ENCODE results near the gene TRAPPC6A. TPM values are rescaled to one million over a fixed set of nuclear protein-coding genes. Genes with fewer than 3 reads are reported as not detected.

The TRAPPC6A gene
- total and polyA plus RNA-seq, 7 experiments from 2014 or later, result 44.6 to 174 (median 55.1) TPM

- CTCF ChIA-PET, result no interaction called here
Observed at GRCh38 chr19:45142726-45143110, 35.3 kb downstream of the TRAPPC6A start.

DNA sequence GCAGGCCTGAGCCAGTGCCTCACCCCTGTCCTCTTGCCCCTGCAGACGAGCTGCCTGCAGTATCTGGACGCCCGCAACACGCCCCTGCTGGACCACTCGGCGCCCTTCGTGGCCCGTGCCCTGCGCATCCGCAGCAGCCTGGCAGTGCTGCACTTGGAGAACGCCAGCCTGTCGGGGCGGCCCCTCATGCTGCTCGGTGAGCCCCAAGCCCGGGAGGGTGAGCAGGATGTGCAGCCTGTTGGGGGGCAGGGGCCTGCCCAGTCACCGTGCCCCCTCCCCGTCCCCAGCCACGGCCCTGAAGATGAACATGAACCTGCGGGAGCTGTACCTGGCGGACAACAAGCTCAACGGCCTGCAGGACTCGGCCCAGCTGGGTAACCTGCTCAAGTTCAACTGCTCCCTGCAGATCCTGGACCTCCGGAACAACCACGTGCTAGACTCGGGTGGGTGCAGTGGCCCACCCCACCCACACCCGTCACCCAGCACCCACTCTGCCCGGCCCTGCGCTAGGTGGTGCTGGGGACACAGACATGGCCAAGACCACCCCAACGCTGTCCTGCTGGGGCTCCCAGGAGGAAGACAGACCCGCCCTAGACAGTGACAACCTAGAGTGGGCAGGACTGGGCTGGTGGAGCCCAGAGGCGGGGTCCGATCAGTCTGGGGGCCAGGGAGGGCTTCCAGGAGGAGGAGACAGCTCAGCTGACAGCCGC, 35.9 kb downstream of the TRAPPC6A start:
- Histone ChIP-seq H3K4me1 (ENCODE audit: control insufficient read depth in 2 of 2, insufficient read depth in 2 of 2, low read length in 2 of 2) (no peaks in the 10 kb centered on the region), H3K36me3 (ENCODE audit: control insufficient read depth in 2 of 3, insufficient read depth in 3 of 3, low read length in 3 of 3) (peaks cover 0 to 52% (median 0%) of the 10 kb centered on the region in 3 experiments), H3K4me3 (ENCODE audit: low read length) (no peak overlapping the region), H3K27me3 (ENCODE audit: control insufficient read depth in 2 of 2, insufficient read depth in 2 of 2, low read length in 2 of 2) (no peaks in the 10 kb centered on the region), H3K27ac (ENCODE audit: low read depth, low read length) (no peak overlapping the region), H3K9me3 (ENCODE audit: control insufficient read depth in 2 of 3, low read length in 3 of 3) (no peaks in the 10 kb centered on the region)
- Mint-ChIP-seq H3K4me3 (no peak overlapping the region), H3K27me3 (no peaks in the 10 kb centered on the region), H3K9me3 (no peaks in the 10 kb centered on the region), H3K36me3 (peaks cover 1 to 13% (median 7%) of the 10 kb centered on the region in 5 donors), H3K27ac (no peak overlapping the region), H3K4me1 (peaks cover 0 to 8% (median 0%) of the 10 kb centered on the region in 7 donors)
- DNase-seq (no peak), ATAC-seq (no peak)
- POLR2A ChIA-PET, result no interaction called here
- CTCF ChIA-PET, result no interaction called here
- intact Hi-C loops (cut with micrococcal nuclease), result no loop called here

More at GRCh38 chr19:45142726-45143110, 35.3 kb downstream of the TRAPPC6A start:
- Mint-ChIP-seq H3K9me3 (no peaks in the 10 kb centered on the region), H3K36me3 (peaks cover 2 to 13% (median 7%) of the 10 kb centered on the region in 5 donors), H3K27me3 (no peaks in the 10 kb centered on the region), H3K27ac (peak overlapping the region in 2 of 9 donors; percentile 13 to 65), H3K4me1 (peaks cover 0 to 5% (median 0%) of the 10 kb centered on the region in 7 donors), H3K4me3 (no peak overlapping the region)
- no peak for ATAC-seq
- no peaks in the 10 kb centered on the region for H3K27me3 ChIP-seq (ENCODE audit: control insufficient read depth in 2 of 2, insufficient read depth in 2 of 2, low read length in 2 of 2)
- POLR2A ChIA-PET, result no interaction called here
- H3K27ac ChIP-seq (ENCODE audit: low read depth, low read length), result no peak overlapping the region
- no peak overlapping the region for H3K4me3 ChIP-seq (ENCODE audit: low read length)
- no peaks in the 10 kb centered on the region for H3K9me3 ChIP-seq (ENCODE audit: control insufficient read depth in 2 of 3, low read length in 3 of 3)
- DNase-seq, result no peak
- H3K4me1 ChIP-seq (ENCODE audit: control insufficient read depth in 2 of 2, insufficient read depth in 2 of 2, low read length in 2 of 2), result no peaks in the 10 kb centered on the region
- H3K36me3 ChIP-seq (ENCODE audit: control insufficient read depth in 2 of 3, insufficient read depth in 3 of 3, low read length in 3 of 3), result peaks cover 0 to 56% (median 0%) of the 10 kb centered on the region in 3 experiments
- intact Hi-C loops (cut with micrococcal nuclease), result no loop called here

DNA sequence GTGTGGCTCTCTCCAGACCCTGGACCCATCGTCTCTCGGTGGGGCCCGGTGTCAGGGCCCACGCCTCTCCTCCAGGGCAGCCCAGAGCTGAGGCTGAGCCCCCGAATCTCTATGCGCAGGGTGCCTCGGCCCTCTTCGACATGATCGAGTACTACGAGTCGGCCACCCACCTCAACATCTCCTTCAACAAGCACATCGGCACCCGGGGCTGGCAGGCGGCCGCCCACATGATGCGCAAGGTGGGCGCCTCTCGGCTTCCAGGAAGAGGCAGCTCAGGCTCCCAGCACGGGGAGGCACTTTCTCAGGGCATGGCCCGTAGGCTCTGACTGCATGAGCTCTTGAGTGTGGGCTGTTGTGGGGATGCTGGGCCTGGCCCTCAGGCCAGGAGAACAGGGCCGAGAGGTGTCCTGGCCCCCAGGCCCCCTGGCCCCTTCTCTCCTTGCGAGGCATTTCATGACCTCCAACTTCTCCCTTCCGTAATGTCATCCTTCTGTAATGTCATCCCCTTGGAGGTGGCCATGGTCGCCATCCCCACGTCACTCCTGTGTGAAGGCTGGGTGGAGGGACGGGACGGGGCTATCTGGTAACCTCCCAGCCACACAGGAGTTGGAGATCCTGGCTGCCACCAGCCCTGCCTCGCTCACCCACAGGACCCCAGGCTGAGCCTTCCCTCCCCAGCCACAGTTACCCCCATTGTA, 36.7 kb downstream of the TRAPPC6A start:
- ChIA-PET CTCF (no interaction called here), POLR2A (no interaction called here)
- intact Hi-C loops (cut with micrococcal nuclease), result no loop called here
- Mint-ChIP-seq H3K4me3 (no peak overlapping the region), H3K9me3 (no peaks in the 10 kb centered on the region), H3K27me3 (no peaks in the 10 kb centered on the region), H3K27ac (no peak overlapping the region), H3K4me1 (peaks cover 0 to 11% (median under 1%) of the 10 kb centered on the region in 7 donors), H3K36me3 (peaks cover 0 to 13% (median 7%) of the 10 kb centered on the region in 5 donors)
- ATAC-seq, result no peak
- Histone ChIP-seq H3K9me3 (ENCODE audit: control insufficient read depth in 2 of 3, low read length in 3 of 3) (no peaks in the 10 kb centered on the region), H3K36me3 (ENCODE audit: control insufficient read depth in 2 of 3, insufficient read depth in 3 of 3, low read length in 3 of 3) (peaks cover 0 to 46% (median 0%) of the 10 kb centered on the region in 3 experiments), H3K4me3 (ENCODE audit: low read length) (no peak overlapping the region), H3K27me3 (ENCODE audit: control insufficient read depth in 2 of 2, insufficient read depth in 2 of 2, low read length in 2 of 2) (no peaks in the 10 kb centered on the region), H3K27ac (ENCODE audit: low read depth, low read length) (no peak overlapping the region), H3K4me1 (ENCODE audit: control insufficient read depth in 2 of 2, insufficient read depth in 2 of 2, low read length in 2 of 2) (no peaks in the 10 kb centered on the region)
- DNase-seq, result no peak

DNA sequence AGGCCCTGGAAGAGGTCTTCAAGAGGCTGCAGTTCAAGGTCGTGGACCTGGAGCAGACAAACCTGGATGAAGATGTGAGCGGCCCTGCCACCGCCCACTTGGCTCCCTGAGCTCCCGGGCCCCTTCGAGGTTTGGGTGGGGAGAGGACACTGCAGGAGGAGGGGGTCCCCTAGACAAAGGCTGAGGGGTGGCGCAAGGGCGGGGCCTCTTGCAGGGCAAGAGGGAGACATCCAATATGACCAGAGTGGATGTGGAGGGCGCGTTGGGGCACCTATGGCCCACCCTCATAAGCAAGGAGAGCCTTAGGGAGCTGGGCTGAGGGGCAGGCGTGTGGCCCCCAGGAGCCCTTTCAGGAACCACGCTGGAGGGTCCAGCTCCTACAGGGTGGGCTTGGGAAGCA, 37.5 kb downstream of the TRAPPC6A start:
- H3K36me3 ChIP-seq (ENCODE audit: control insufficient read depth in 2 of 3, insufficient read depth in 3 of 3, low read length in 3 of 3), result peaks cover 0 to 40% (median 0%) of the 10 kb centered on the region in 3 experiments
- no peak for ATAC-seq
- CTCF ChIA-PET, result no interaction called here
- peaks cover 0 to 11% (median 3%) of the 10 kb centered on the region in 7 donors for H3K4me1 Mint-ChIP-seq
- POLR2A ChIA-PET, result no interaction called here
- DNase-seq, result no peak
- intact Hi-C loops (cut with micrococcal nuclease), result no loop called here
- H3K4me3 ChIP-seq (ENCODE audit: low read length), result no peak overlapping the region
- no peaks in the 10 kb centered on the region for H3K4me1 ChIP-seq (ENCODE audit: control insufficient read depth in 2 of 2, insufficient read depth in 2 of 2, low read length in 2 of 2)
- H3K9me3 Mint-ChIP-seq, result no peaks in the 10 kb centered on the region
- H3K27ac Mint-ChIP-seq, result no peak overlapping the region
- peaks cover 0 to 13% (median 7%) of the 10 kb centered on the region in 5 donors for H3K36me3 Mint-ChIP-seq
- H3K27me3 Mint-ChIP-seq, result no peaks in the 10 kb centered on the region
- H3K4me3 Mint-ChIP-seq, result no peak overlapping the region
- H3K9me3 ChIP-seq (ENCODE audit: control insufficient read depth in 2 of 3, low read length in 3 of 3), result no peaks in the 10 kb centered on the region
- H3K27me3 ChIP-seq (ENCODE audit: control insufficient read depth in 2 of 2, insufficient read depth in 2 of 2, low read length in 2 of 2), result no peaks in the 10 kb centered on the region
- no peak overlapping the region for H3K27ac ChIP-seq (ENCODE audit: low read depth, low read length)

GRCh38 chr19:45140144-45140503, 37.9 kb downstream of the TRAPPC6A start:
- no peak overlapping the region for H3K27ac ChIP-seq (ENCODE audit: low read depth, low read length)
- CTCF ChIA-PET, result no interaction called here
- H3K36me3 Mint-ChIP-seq, result peaks cover 0 to 13% (median 7%) of the 10 kb centered on the region in 5 donors
- H3K4me1 ChIP-seq (ENCODE audit: control insufficient read depth in 2 of 2, insufficient read depth in 2 of 2, low read length in 2 of 2), result no peaks in the 10 kb centered on the region
- intact Hi-C loops (cut with micrococcal nuclease), result no loop called here
- no peaks in the 10 kb centered on the region for H3K9me3 Mint-ChIP-seq
- no peak overlapping the region for H3K27ac Mint-ChIP-seq
- peaks cover 0 to 36% (median 0%) of the 10 kb centered on the region in 3 experiments for H3K36me3 ChIP-seq (ENCODE audit: control insufficient read depth in 2 of 3, insufficient read depth in 3 of 3, low read length in 3 of 3)
- no peak overlapping the region for H3K4me3 ChIP-seq (ENCODE audit: low read length)
- no peaks in the 10 kb centered on the region for H3K9me3 ChIP-seq (ENCODE audit: control insufficient read depth in 2 of 3, low read length in 3 of 3)
- POLR2A ChIA-PET, result no interaction called here
- DNase-seq (no peak), ATAC-seq (no peak)
- peaks cover 0 to 11% (median 3%) of the 10 kb centered on the region in 7 donors for H3K4me1 Mint-ChIP-seq
- H3K4me3 Mint-ChIP-seq, result no peak overlapping the region
- H3K27me3 ChIP-seq (ENCODE audit: control insufficient read depth in 2 of 2, insufficient read depth in 2 of 2, low read length in 2 of 2), result no peaks in the 10 kb centered on the region
- H3K27me3 Mint-ChIP-seq, result no peaks in the 10 kb centered on the region

GRCh38 chr19:45139286-45140143, 38.5 kb downstream of the TRAPPC6A start:
- no peak overlapping the region for H3K4me3 ChIP-seq (ENCODE audit: low read length)
- no peak overlapping the region for H3K27ac Mint-ChIP-seq
- DNase-seq, result no peak
- H3K36me3 Mint-ChIP-seq, result peaks cover 0 to 13% (median 7%) of the 10 kb centered on the region in 5 donors
- ChIA-PET POLR2A (no interaction called here), CTCF (no interaction called here)
- no peaks in the 10 kb centered on the region for H3K9me3 ChIP-seq (ENCODE audit: control insufficient read depth in 2 of 3, low read length in 3 of 3)
- no peak for ATAC-seq
- no peak overlapping the region for H3K27ac ChIP-seq (ENCODE audit: low read depth, low read length)
- H3K4me1 Mint-ChIP-seq, result peaks cover 0 to 11% (median 3%) of the 10 kb centered on the region in 7 donors
- no peaks in the 10 kb centered on the region for H3K27me3 Mint-ChIP-seq
- H3K4me3 Mint-ChIP-seq, result no peak overlapping the region
- intact Hi-C loops (cut with micrococcal nuclease), result no loop called here
- H3K9me3 Mint-ChIP-seq, result no peaks in the 10 kb centered on the region
- H3K4me1 ChIP-seq (ENCODE audit: control insufficient read depth in 2 of 2, insufficient read depth in 2 of 2, low read length in 2 of 2), result no peaks in the 10 kb centered on the region
- H3K27me3 ChIP-seq (ENCODE audit: control insufficient read depth in 2 of 2, insufficient read depth in 2 of 2, low read length in 2 of 2), result no peaks in the 10 kb centered on the region
- peaks cover 0 to 34% (median 0%) of the 10 kb centered on the region in 3 experiments for H3K36me3 ChIP-seq (ENCODE audit: control insufficient read depth in 2 of 3, insufficient read depth in 3 of 3, low read length in 3 of 3)
